Fibroblast of villous mesenchyme (primary cell): ENCODE results near the gene PPP5C. TPM values are rescaled to one million over a fixed set of nuclear protein-coding genes. Genes with fewer than 3 reads are reported as not detected.

Source experiments
- DNase-seq: peaks from one replicate; pipeline ENCODE4 v3.0.0-alpha.2; 2010; ENCODE audit warnings: low read depth
- H3K4me3 ChIP-seq: 2 replicates; pipeline ENCODE4 v1.5.1; 2011; ENCODE audit warnings: low read depth, mild to moderate bottlenecking, low read length
- CTCF ChIP-seq: IDR thresholded peaks from 2 replicates; pipeline ENCODE4 v1.5.1; 2012; ENCODE audit warnings: low read depth, mild to moderate bottlenecking, low read length; ENCODE audit not compliant: insufficient read depth
- total RNA-seq: library from RNA; depleted of rRNA; stranded (reverse); fragments of >200 nt; gene quantifications from 2 replicates; pipeline ENCODE4 v1.2.3, GENCODE V29; 2012

The PPP5C gene
- total RNA-seq, 1 donor, result 44.9 TPM

- DNase-seq, result no peak
- TF ChIP-seq CTCF, result no peak
- H3K4me3 ChIP-seq, result peak overlapping the region; percentile 18
Observed at GRCh38 chr19:46409191-46409590, 62.3 kb downstream of the PPP5C start.

- no peak for DNase-seq
- peak overlapping the region; percentile 83 for H3K4me3 ChIP-seq
- TF ChIP-seq CTCF, result no peak
Observed at GRCh38 chr19:46410205-46411087, 63.6 kb downstream of the PPP5C start.

GRCh38 chr19:46411088-46411924, 64.4 kb downstream of the PPP5C start:
- no peak for TF ChIP-seq CTCF
- no peak for DNase-seq
- peak overlapping the region; percentile 83 for H3K4me3 ChIP-seq

- peak; percentile 9 for TF ChIP-seq CTCF
- DNase-seq, result no peak
Observed at GRCh38 chr19:46411925-46412649, 65.2 kb downstream of the PPP5C start.

GRCh38 chr19:46412650-46413261, 65.9 kb downstream of the PPP5C start:
- H3K4me3 ChIP-seq, result peak overlapping the region; percentile 83
- no peak for TF ChIP-seq CTCF
- no peak for DNase-seq

More at GRCh38 chr19:46411925-46412649, 65.2 kb downstream of the PPP5C start:
- H3K4me3 ChIP-seq, result peak overlapping the region; percentile 83
